AG04449 (cell line): Measurements from ENCODE around the gene NEK8.

Experiments
- CTCF ChIA-PET: fragments of 350-600 bp; formaldehyde crosslinking; extraction: SDS; loops from one replicate; lab custom pipeline; 2021; ENCODE audit warnings: antibody characterized with exemption; lab: Yijun Ruan, JAX
- POLR2A ChIA-PET: fragments of 400-600, 350-600 bp; formaldehyde crosslinking; extraction: SDS; loops from one replicate; lab custom pipeline; 2020; ENCODE audit warnings: antibody characterized with exemption, inconsistent platforms; lab: Yijun Ruan, JAX
- DNase-seq: peaks from one replicate; pipeline ENCODE4 v3.0.0-alpha.2; 2010; ENCODE audit warnings: low read depth, low spot score
- H3K4me3 ChIP-seq: 2 replicates; pipeline ENCODE4 v1.5.1; 2011; ENCODE audit warnings: low read depth, mild to moderate bottlenecking, control low read depth, low read length
- TF ChIP-seq, protein P1 (sequence below): IDR thresholded peaks from one replicate; pipeline ENCODE4 v1.5.1; 2011; ENCODE audit warnings: mild to moderate bottlenecking, moderate library complexity, low read length, control low read depth, inconsistent platforms; ENCODE audit not compliant: insufficient read depth; ENCODE audit errors: missing control alignments

Gene NEK8

DNA sequence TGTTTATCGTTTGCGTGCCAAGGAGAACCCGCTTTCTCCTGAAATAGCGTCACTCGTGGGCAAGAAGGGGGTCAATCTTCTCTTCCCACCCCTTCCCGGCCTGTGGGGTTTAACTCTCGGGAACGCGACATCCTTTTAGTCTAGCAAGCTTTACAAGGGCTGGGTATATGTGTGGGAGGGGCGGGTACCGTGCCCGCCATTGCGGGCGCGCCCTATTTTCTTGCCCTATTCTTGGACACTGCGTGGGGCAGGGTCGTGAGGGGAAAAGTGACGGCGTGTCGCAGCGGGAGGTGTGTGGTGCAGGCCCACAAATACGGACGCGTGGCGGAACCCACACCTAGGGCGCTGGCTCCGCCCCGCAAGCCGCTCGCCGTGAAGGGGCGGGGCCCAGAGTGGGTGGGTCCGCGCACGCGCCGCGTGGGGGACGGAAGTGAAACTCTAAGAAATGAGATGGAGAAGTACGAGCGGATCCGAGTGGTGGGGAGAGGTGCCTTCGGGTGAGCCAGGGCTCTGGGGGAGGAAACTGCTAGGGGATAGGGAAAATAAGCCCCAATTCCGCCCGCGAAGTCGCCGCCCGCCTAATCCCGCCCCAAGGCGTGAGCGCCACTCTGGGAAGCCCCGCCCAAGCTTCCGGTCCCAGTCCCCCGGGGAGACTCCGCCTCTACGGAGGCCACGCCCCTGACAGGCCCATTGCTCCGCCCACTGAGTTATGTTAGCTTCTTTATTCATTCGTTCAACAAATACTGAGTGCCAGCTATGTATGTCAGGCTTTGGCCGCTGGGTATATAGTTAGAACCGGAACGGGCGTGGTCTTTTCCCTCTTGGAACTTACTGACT is at the start of gene NEK8:
NEK8 (plus strand) TSS at position 425 of the 837 bp plus-strand sequence; CDS start at position 451, 26 bp downstream.
- TF ChIP-seq, protein P1, sequence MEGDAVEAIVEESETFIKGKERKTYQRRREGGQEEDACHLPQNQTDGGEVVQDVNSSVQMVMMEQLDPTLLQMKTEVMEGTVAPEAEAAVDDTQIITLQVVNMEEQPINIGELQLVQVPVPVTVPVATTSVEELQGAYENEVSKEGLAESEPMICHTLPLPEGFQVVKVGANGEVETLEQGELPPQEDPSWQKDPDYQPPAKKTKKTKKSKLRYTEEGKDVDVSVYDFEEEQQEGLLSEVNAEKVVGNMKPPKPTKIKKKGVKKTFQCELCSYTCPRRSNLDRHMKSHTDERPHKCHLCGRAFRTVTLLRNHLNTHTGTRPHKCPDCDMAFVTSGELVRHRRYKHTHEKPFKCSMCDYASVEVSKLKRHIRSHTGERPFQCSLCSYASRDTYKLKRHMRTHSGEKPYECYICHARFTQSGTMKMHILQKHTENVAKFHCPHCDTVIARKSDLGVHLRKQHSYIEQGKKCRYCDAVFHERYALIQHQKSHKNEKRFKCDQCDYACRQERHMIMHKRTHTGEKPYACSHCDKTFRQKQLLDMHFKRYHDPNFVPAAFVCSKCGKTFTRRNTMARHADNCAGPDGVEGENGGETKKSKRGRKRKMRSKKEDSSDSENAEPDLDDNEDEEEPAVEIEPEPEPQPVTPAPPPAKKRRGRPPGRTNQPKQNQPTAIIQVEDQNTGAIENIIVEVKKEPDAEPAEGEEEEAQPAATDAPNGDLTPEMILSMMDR: no peak
- DNase-seq: no peak
- POLR2A ChIA-PET: interaction anchor here (1.2 to 5.4 kb wide), 4 partner anchors 9 to 222 kb away, joined by 3 to 174 read pairs (median 14); partner anchors contain the start of genes PHF12, RPL23A and TRAF4
- CTCF ChIA-PET: interaction anchor here (0.8 to 17.0 kb wide), 25 partner anchors 9 to 412 kb away, joined by 3 to 603 read pairs (median 13); partner anchors contain the start of genes DHRS13, PHF12, RPL23A and TRAF4
- H3K4me3 ChIP-seq: peak within 1 kb of the TSS; percentile 93

DNA sequence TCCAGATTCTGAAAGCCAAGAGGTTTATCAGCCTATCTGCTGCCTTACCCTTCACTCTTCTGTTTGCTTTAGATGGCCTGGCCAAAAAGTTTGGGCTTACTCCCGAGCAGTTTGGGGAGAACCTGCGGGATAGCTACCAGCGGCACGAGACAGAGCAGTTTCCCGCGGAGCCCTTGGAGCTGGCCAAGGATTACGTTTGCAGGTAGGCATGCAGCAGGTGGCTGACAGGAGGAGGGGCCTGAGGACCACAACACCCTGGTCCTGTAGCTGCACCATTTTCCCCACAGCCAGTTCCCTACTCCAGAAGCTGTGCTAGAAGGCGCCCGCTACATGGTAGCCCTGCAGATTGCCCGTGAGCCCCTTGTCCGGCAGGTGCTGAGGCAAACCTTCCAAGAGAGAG is 45.9 kb upstream of the NEK8 start:
- H3K4me3 ChIP-seq: no peak overlapping the region
- DNase-seq: no peak
- ChIA-PET POLR2A (interaction anchor here (1.2 to 1.8 kb wide), 2 partner anchors 21 to 28 kb away, joined by 3 to 6 read pairs; partner anchors contain the start of genes PROCA1, SDF2 and SUPT6H), CTCF (interaction anchor here (1.0 to 1.8 kb wide), 4 partner anchors 9 to 81 kb away, joined by 4 to 7 read pairs (median 5); no protein-coding TSS in a partner anchor)
- TF ChIP-seq, protein P1: no peak

- TF ChIP-seq, protein P1: no peak
- H3K4me3 ChIP-seq: no peak overlapping the region
- ChIA-PET CTCF (interaction anchor here (1.7 kb wide), 1 partner anchor 10 kb away, joined by 4 read pairs; no protein-coding TSS in a partner anchor), POLR2A (no interaction called here)
- no peak for DNase-seq
Observed at GRCh38 chr17:28684963-28685362, 43.6 kb upstream of the NEK8 start.

DNA sequence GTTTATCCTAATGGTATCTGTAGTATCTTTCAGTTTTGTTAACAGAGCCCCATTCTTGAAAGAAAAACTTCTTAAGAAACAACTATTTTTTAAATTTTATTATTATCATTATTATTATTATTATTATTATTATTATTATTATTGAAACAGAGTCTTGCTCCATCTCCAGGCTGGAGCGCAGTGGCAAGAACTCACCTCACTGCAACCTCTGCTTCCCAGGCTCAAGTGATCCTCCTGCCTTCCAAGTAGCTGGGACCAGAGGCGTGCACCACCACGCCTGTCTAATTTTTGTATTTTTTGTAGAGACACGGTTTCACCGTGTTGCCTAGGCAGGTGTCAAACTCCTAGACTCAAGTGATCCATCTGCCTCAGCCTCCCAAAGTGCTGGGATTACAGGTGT is 43.2 kb upstream of the NEK8 start:
- CTCF ChIA-PET: interaction anchor here (1.7 kb wide), 1 partner anchor 10 kb away, joined by 4 read pairs; no protein-coding TSS in a partner anchor
- DNase-seq: no peak
- H3K4me3 ChIP-seq: no peak overlapping the region
- POLR2A ChIA-PET: no interaction called here
- TF ChIP-seq, protein P1: no peak

- TF ChIP-seq, protein P1: no peak
- DNase-seq: no peak
- ChIA-PET CTCF (interaction anchor here (1.0 kb wide), 1 partner anchor 10 kb away, joined by 4 read pairs; no protein-coding TSS in a partner anchor), POLR2A (no interaction called here)
- H3K4me3 ChIP-seq: no peak overlapping the region
Observed at GRCh38 chr17:28686296-28686695, 42.3 kb upstream of the NEK8 start.

DNA sequence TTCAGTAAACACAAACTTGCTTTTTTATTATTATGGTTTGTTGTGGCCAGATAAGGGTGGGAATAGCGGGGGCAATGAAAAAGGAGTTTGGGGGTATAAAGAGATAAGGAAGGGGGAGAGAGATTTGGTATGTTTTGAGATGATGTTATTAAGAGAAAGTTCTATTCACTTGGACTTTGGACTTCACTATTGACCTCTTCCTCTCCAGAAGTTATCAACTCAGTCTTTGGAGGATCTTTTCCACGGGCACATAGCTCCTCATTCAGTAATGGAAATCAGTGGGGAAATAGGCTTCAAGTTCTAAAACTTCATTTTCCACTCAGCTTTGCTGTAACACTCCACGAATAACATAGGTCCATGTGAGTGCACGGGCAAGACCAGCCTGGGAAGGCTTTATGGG is 40.1 kb upstream of the NEK8 start:
- no peak overlapping the region for H3K4me3 ChIP-seq
- CTCF ChIA-PET: interaction anchor here (0.6 kb wide), 1 partner anchor 68 kb away, joined by 3 read pairs; no protein-coding TSS in a partner anchor
- DNase-seq: no peak
- POLR2A ChIA-PET: no interaction called here
- TF ChIP-seq, protein P1: no peak
